Raji (cell line): ENCODE measurements around the gene ATG10.

Experiments used
- POLR2A ChIP-seq: IDR thresholded peaks from 2 replicates; pipeline ENCODE4 v1.6.1; 2011; ENCODE audit warnings: low read depth, low read length, control low read depth; ENCODE audit not compliant: insufficient read depth

ATG10 gene

GRCh38 chr5:82154776-82155175 lies 183.0 kb downstream of the ATG10 start:
- no peak for TF ChIP-seq POLR2A

GRCh38 chr5:82155305-82155704 lies 183.5 kb downstream of the ATG10 start:
- TF ChIP-seq POLR2A: no peak

- no peak for TF ChIP-seq POLR2A
Measured at GRCh38 chr5:82156874-82157273, 185.1 kb downstream of the ATG10 start.

GRCh38 chr5:82158755-82159413 lies 187.1 kb downstream of the ATG10 start:
- TF ChIP-seq POLR2A: no peak

- no peak for TF ChIP-seq POLR2A
Measured at GRCh38 chr5:82160948-82161347, 189.1 kb downstream of the ATG10 start.

- TF ChIP-seq POLR2A: no peak
Measured at GRCh38 chr5:82162573-82162972, 190.8 kb downstream of the ATG10 start.

GRCh38 chr5:82163452-82164175 lies 191.8 kb downstream of the ATG10 start:
- TF ChIP-seq POLR2A: no peak

- no peak for TF ChIP-seq POLR2A
Measured at GRCh38 chr5:82164176-82164976, 192.6 kb downstream of the ATG10 start.

- TF ChIP-seq POLR2A: no peak
Measured at GRCh38 chr5:82164977-82165713, 193.3 kb downstream of the ATG10 start.

GRCh38 chr5:82165740-82166530 lies 194.1 kb downstream of the ATG10 start:
- TF ChIP-seq POLR2A: no peak

- no peak for TF ChIP-seq POLR2A
Measured at GRCh38 chr5:82167372-82167935, 195.6 kb downstream of the ATG10 start.

- TF ChIP-seq POLR2A: no peak
Measured at GRCh38 chr5:82168294-82168693, 196.5 kb downstream of the ATG10 start.

GRCh38 chr5:82169892-82170291 lies 198.1 kb downstream of the ATG10 start:
- TF ChIP-seq POLR2A: no peak

- no peak for TF ChIP-seq POLR2A
Measured at GRCh38 chr5:82174128-82174918, 202.5 kb downstream of the ATG10 start.

- no peak for TF ChIP-seq POLR2A
Measured at GRCh38 chr5:82174919-82175219, 203.0 kb downstream of the ATG10 start.
